ENCODE data around the gene OR2T11.

The OR2T11 gene

DNA sequence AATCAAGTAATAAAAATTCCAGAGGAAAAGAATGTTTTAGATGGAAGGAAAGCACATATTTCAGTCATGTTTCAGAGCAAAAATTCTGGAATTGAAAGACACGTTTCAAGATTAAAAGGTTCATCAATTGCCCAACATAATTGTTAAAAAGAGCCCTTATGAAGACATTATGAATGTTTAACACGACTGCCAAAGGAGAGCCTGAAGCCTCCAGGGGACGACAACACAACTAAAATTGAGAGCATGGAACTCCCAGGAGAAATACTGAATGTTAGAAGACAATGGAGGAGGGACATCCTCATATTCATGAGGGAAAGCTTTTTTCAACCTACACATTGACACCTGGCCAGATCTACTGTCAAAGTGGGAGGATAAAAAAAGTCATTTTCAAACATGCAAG lies 16.0 kb downstream of the OR2T11 start:
- TF ChIP-seq, protein P1, sequence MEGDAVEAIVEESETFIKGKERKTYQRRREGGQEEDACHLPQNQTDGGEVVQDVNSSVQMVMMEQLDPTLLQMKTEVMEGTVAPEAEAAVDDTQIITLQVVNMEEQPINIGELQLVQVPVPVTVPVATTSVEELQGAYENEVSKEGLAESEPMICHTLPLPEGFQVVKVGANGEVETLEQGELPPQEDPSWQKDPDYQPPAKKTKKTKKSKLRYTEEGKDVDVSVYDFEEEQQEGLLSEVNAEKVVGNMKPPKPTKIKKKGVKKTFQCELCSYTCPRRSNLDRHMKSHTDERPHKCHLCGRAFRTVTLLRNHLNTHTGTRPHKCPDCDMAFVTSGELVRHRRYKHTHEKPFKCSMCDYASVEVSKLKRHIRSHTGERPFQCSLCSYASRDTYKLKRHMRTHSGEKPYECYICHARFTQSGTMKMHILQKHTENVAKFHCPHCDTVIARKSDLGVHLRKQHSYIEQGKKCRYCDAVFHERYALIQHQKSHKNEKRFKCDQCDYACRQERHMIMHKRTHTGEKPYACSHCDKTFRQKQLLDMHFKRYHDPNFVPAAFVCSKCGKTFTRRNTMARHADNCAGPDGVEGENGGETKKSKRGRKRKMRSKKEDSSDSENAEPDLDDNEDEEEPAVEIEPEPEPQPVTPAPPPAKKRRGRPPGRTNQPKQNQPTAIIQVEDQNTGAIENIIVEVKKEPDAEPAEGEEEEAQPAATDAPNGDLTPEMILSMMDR (IDR thresholded peaks at IDR 0.05; ENCODE audit: low read depth, low read length) = peak; percentile 48
- H3K4me3 ChIP-seq (ENCODE audit: low read depth, low read length) = no peak overlapping the region

DNA sequence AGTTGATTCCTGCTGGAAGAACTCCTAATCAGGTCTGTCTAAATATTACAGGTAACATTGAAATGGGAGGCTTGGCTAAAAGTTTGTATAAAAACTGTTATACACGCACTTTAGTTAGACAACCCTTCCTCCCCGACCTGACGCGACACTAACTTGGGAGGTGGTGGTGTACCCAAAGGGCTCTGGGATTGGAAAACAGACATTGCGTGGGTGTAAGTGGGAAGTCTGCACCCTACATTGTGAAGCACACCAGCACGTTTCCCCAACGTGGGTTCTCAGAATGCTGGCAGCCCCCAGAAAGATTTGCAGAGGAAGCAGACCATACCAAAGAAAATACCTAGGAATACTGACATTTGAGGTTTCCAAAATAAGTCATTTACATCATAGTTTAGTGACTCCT lies 16.8 kb downstream of the OR2T11 start:
- TF ChIP-seq, protein P1 (IDR thresholded peaks at IDR 0.05; ENCODE audit: low read depth, low read length) = no peak
- H3K4me3 ChIP-seq (ENCODE audit: low read depth, low read length) = no peak overlapping the region

DNA sequence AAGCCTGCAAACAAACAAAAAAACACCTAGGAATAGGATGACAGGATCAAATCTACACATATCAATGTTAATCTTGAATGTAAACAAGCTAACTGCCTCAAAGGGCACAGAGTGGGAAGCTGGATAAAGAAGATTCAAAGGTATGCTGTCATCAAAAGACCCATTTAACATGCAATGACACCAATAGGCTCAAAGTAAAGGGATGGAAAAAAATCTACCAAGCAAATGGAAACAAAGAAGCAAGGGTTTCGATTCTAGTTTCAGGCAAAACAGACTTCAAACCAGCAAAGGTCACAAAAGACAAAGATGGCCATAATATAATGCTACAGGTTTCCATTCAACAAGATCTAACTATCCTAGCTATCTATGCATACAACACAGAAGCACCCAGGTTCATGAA lies 21.1 kb downstream of the OR2T11 start:
- TF ChIP-seq, protein P1 (IDR thresholded peaks at IDR 0.05; ENCODE audit: low read depth, low read length) = no peak
- H3K4me3 ChIP-seq (ENCODE audit: low read depth, low read length) = no peak overlapping the region

DNA sequence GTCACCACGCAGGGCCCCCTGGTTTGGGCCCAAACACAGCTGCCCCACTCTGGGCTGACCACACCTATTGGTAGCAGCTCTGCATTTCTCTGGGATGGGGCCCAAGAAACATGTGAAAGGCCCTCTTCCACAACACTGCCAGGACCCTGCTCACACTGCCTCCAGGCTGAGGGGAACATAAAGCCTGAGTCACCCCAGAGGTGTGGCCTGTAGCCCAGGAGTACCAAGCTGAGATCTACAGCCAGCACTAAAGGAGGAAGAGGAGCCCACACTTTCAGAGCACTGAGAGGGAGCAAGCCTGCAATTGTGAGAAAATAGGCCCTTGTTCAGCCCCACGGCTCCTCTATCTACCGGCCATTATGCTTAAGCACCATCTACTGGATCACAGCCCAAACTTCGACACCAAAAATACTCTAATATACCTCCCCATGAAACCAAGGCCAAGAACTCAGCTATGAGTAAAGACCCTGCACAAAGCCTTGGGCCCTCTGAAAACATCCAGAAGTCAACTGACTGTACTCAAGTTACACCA lies 22.9 kb downstream of the OR2T11 start:
- TF ChIP-seq, protein P1 (IDR thresholded peaks at IDR 0.05; ENCODE audit: low read depth, low read length) = no peak
- no peak overlapping the region for H3K4me3 ChIP-seq (ENCODE audit: low read depth, low read length)

DNA sequence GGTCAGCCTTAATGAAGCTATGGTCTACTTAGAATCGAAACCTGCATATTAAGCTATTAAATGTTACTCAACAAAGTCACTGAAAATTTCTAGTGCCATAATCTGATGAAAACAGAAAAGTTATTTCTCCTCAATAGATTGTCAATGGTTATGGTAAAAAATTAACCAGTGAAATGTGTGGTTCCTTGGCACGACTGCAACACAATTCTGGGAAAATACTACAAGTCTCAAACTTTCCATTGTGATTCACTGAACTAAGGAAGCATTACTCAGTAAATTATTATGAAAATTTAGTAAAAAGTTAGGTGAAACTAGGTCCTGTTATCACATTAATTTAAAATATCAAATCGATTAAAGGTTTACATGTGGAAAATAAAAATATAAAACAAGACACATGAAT lies 24.6 kb downstream of the OR2T11 start:
- TF ChIP-seq, protein P1 (IDR thresholded peaks at IDR 0.05; ENCODE audit: low read depth, low read length) = no peak
- no peak overlapping the region for H3K4me3 ChIP-seq (ENCODE audit: low read depth, low read length)

DNA sequence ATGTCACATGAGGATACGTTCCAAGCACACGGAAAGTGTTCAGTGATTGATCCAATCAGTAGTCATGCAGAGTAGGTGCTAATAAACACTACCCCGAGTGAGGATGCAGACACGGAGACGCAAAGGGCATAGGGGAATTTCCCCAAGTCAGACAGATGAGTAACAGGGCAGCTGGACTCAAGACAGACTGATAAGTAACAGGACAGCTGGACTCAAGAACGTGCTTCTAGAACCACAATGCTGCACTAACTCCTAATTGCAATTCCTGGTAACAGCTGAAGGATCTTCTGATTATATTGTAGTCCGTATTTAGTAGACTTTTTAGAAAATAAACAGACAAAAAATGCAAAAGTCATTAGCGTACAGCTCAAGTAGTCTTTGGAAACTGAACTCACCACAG lies 35.5 kb downstream of the OR2T11 start:
- TF ChIP-seq, protein P1 (IDR thresholded peaks at IDR 0.05; ENCODE audit: low read depth, low read length) = no peak
- H3K4me3 ChIP-seq (ENCODE audit: low read depth, low read length) = no peak overlapping the region

DNA sequence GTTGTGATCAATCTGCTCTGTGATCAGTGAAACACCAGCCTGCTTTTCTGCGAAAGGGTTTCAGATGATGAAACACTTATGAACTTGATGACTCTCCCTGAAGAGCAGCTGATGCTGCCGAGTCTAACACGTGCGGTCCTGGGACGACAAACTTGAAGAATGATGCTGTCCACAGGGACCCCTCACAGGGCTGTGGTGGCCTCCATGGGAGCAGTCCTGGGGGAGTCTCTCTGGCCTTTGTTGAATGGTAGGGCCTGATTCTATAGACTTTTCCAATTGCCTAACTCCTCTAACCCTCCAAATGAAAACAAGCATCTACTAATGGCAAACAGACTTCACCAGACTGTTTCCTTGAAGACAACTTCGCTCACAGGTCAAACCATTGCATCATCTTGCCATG lies 37.3 kb downstream of the OR2T11 start, which contains the start of gene OR2T10:
TSS of gene OR2T10 (minus strand) at position 112 of the 400 bp plus-strand sequence. CDS start 3,932 bp downstream, outside the sequence.
- no peak within 1 kb of the TSS for H3K4me3 ChIP-seq (ENCODE audit: low read depth, low read length)
- TF ChIP-seq, protein P1 (IDR thresholded peaks at IDR 0.05; ENCODE audit: low read depth, low read length) = no peak
